H9 (cell line): ENCODE measurements around the gene PIP5KL1. TPM values are rescaled to one million over a fixed set of nuclear protein-coding genes. Genes with fewer than 3 reads are reported as not detected.

Experiments
- DNase-seq: peaks from one replicate; pipeline ENCODE4 v3.0.0-alpha.2; 2017
- H2AFZ ChIP-seq: one replicate; pipeline ENCODE4 v1.6.1; 2013; ENCODE audit warnings: mild to moderate bottlenecking, low read length, control low read depth, moderate library complexity
- H2AK5ac ChIP-seq: 2 replicates; pipeline ENCODE4 v1.6.1; 2013; ENCODE audit warnings: low read length, control low read depth, mixed read lengths; ENCODE audit not compliant: insufficient read length
- H2BK120ac ChIP-seq: one replicate; pipeline ENCODE4 v1.6.1; 2013; ENCODE audit warnings: low read depth, mild to moderate bottlenecking, low read length, control low read depth, inconsistent platforms; ENCODE audit not compliant: poor library complexity, severe bottlenecking
- H2BK12ac ChIP-seq: 2 replicates; pipeline ENCODE4 v1.6.1; 2013; ENCODE audit warnings: low read length, control low read depth, mixed read lengths, low read depth; ENCODE audit not compliant: insufficient read length
- H2BK15ac ChIP-seq: 2 replicates; pipeline ENCODE4 v1.6.1; 2013; ENCODE audit warnings: low read depth, low read length, control low read depth
- H2BK20ac ChIP-seq: one replicate; pipeline ENCODE4 v1.6.1; 2013; ENCODE audit warnings: low read depth, mild to moderate bottlenecking, low read length, control low read depth, inconsistent platforms; ENCODE audit not compliant: poor library complexity, severe bottlenecking
- H2BK5ac ChIP-seq: 2 replicates; pipeline ENCODE4 v1.6.1; 2013; ENCODE audit warnings: low read length, control low read depth, mixed read lengths; ENCODE audit not compliant: insufficient read length
- H3K14ac ChIP-seq: 2 replicates; pipeline ENCODE4 v1.6.1; 2013; ENCODE audit warnings: low read length, control low read depth; ENCODE audit not compliant: insufficient read depth
- H3K18ac ChIP-seq: 2 replicates; pipeline ENCODE4 v1.6.1; 2013; ENCODE audit warnings: low read depth, mild to moderate bottlenecking, mixed read lengths, low read length, control low read depth; ENCODE audit not compliant: insufficient read length
- H3K23ac ChIP-seq: 2 replicates; pipeline ENCODE4 v1.6.1; 2013; ENCODE audit warnings: low read length, control low read depth, mixed read lengths, low read depth; ENCODE audit not compliant: insufficient read length
- H3K23me2 ChIP-seq: 2 replicates; pipeline ENCODE4 v1.6.1; 2013; ENCODE audit warnings: low read depth, mild to moderate bottlenecking, mixed read lengths, low read length, control low read depth; ENCODE audit not compliant: insufficient read length, poor library complexity, severe bottlenecking
- H3K27ac ChIP-seq: 2 replicates; pipeline ENCODE4 v1.5.1; 2013; ENCODE audit warnings: low read length, control low read depth, mixed read lengths, low read depth; ENCODE audit not compliant: insufficient read length
- H3K27me3 ChIP-seq: 2 replicates; pipeline ENCODE4 v1.6.1; 2013; ENCODE audit warnings: low read length, control low read depth, inconsistent platforms; ENCODE audit not compliant: insufficient read depth
- H3K4ac ChIP-seq: 2 replicates; pipeline ENCODE4 v1.6.1; 2013; ENCODE audit warnings: low read depth, mild to moderate bottlenecking, control low read depth, inconsistent platforms, low read length, moderate library complexity
- H3K4me1 ChIP-seq: 2 replicates; pipeline ENCODE4 v1.6.1; 2013; ENCODE audit warnings: low read length, control low read depth, inconsistent platforms; ENCODE audit not compliant: insufficient read depth
- H3K4me2 ChIP-seq: 2 replicates; pipeline ENCODE4 v1.6.1; 2013; ENCODE audit warnings: low read length, control low read depth, mixed read lengths; ENCODE audit not compliant: insufficient read length, insufficient read depth
- H3K56ac ChIP-seq: 2 replicates; pipeline ENCODE4 v1.6.1; 2013; ENCODE audit warnings: low read depth, mild to moderate bottlenecking, mixed read lengths, low read length, control low read depth; ENCODE audit not compliant: insufficient read length
- H3K79me1 ChIP-seq: 2 replicates; pipeline ENCODE4 v1.6.1; 2013; ENCODE audit warnings: low read depth, mild to moderate bottlenecking, moderate library complexity, low read length, control low read depth, inconsistent platforms; ENCODE audit not compliant: insufficient read depth, poor library complexity, severe bottlenecking
- H3K79me2 ChIP-seq: 2 replicates; pipeline ENCODE4 v1.6.1; 2013; ENCODE audit warnings: low read length, control low read depth, inconsistent platforms; ENCODE audit not compliant: insufficient read depth
- H3K9ac ChIP-seq: 2 replicates; pipeline ENCODE4 v1.6.1; 2013; ENCODE audit warnings: low read length, control low read depth, mixed read lengths; ENCODE audit not compliant: insufficient read length; ENCODE audit errors: extremely low read depth
- H3K9me3 ChIP-seq: one replicate; pipeline ENCODE4 v1.6.1; 2013; ENCODE audit warnings: low read depth, low read length, inconsistent platforms; ENCODE audit not compliant: control insufficient read depth
- H3T11ph ChIP-seq: one replicate; pipeline ENCODE4 v1.6.1; 2013; ENCODE audit warnings: mild to moderate bottlenecking, low read length, control low read depth, inconsistent platforms
- H4K20me1 ChIP-seq: one replicate; pipeline ENCODE4 v1.6.1; 2013; ENCODE audit not compliant: control insufficient read depth, insufficient read length, insufficient read depth
- H4K5ac ChIP-seq: 2 replicates; pipeline ENCODE4 v1.6.1; 2013; ENCODE audit warnings: low read depth, mild to moderate bottlenecking, mixed read lengths, low read length, control low read depth; ENCODE audit not compliant: insufficient read length
- H4K8ac ChIP-seq: replicated peaks from 2 replicates; pipeline ENCODE4 v1.6.1; 2013; ENCODE audit warnings: low read length, control low read depth, mixed read lengths, low read depth; ENCODE audit not compliant: insufficient read length
- H4K91ac ChIP-seq: 2 replicates; pipeline ENCODE4 v1.6.1; 2013; ENCODE audit warnings: low read depth, mild to moderate bottlenecking, moderate library complexity, mixed read lengths, low read length, control low read depth; ENCODE audit not compliant: insufficient read length
- H3K27ac Mint-ChIP-seq, 3 experiments: 2 replicates in 2 of 3; 3 replicates in 1 of 3; pipeline ENCODE4 v1.8.0; 2020 to 2021; ENCODE audit warnings: mixed read lengths in 3 of 3, mild to moderate bottlenecking in 1 of 3, moderate library complexity in 1 of 3
- H3K27me3 Mint-ChIP-seq: 2 replicates; pipeline ENCODE4 v1.8.0; 2021; ENCODE audit warnings: low read depth, mild to moderate bottlenecking, moderate library complexity, mixed read lengths
- H3K36me3 Mint-ChIP-seq, 3 experiments: 2 replicates in 2 of 3; 3 replicates in 1 of 3; pipeline ENCODE4 v1.8.0; 2020 to 2021; ENCODE audit warnings: low read depth in 3 of 3, mixed read lengths in 3 of 3; ENCODE audit not compliant: insufficient read depth in 1 of 3
- H3K4me1 Mint-ChIP-seq, 2 experiments: 2 replicates each; pipeline ENCODE4 v1.8.0; 2020; ENCODE audit warnings: mixed read lengths in 2 of 2
- H3K4me3 Mint-ChIP-seq, 2 experiments: 2 replicates in 1 of 2; 3 replicates in 1 of 2; pipeline ENCODE4 v1.8.0; 2020 to 2021; ENCODE audit warnings: mild to moderate bottlenecking in 2 of 2, mixed read lengths in 2 of 2, moderate library complexity in 1 of 2
- H3K9me3 Mint-ChIP-seq, 2 experiments: 2 replicates in 1 of 2; 3 replicates in 1 of 2; pipeline ENCODE4 v1.8.0; 2020; ENCODE audit warnings: mild to moderate bottlenecking in 2 of 2, mixed read lengths in 2 of 2, moderate library complexity in 1 of 2
- WGBS: extraction: QIAGEN DNeasy Blood & Tissue Kit; methylation state at CpG from one replicate; pipeline ENCODE4 v1.1.7; 2013; ENCODE audit warnings: missing lambda C conversion rate, low lambda C conversion rate, mixed read lengths; ENCODE audit not compliant: insufficient read length; ENCODE audit errors: extremely low coverage; 5-methylcytosine and 5-hydroxymethylcytosine counted together
- total RNA-seq: library from RNA; stranded (reverse); gene quantifications from 2 replicates; pipeline ENCODE4 v1.2.1, GENCODE V29; 2021
- TF ChIP-seq, protein P1 (sequence below): fragments of 200-600 bp; sonication (generic); conservative IDR thresholded peaks from 3 replicates; pipeline ENCODE4 v1.8.0; 2021; ENCODE audit warnings: antibody characterized with exemption, mild to moderate bottlenecking

Gene PIP5KL1
- total RNA-seq, 1 experiment from 2014 or later, result 11.6 TPM

DNA sequence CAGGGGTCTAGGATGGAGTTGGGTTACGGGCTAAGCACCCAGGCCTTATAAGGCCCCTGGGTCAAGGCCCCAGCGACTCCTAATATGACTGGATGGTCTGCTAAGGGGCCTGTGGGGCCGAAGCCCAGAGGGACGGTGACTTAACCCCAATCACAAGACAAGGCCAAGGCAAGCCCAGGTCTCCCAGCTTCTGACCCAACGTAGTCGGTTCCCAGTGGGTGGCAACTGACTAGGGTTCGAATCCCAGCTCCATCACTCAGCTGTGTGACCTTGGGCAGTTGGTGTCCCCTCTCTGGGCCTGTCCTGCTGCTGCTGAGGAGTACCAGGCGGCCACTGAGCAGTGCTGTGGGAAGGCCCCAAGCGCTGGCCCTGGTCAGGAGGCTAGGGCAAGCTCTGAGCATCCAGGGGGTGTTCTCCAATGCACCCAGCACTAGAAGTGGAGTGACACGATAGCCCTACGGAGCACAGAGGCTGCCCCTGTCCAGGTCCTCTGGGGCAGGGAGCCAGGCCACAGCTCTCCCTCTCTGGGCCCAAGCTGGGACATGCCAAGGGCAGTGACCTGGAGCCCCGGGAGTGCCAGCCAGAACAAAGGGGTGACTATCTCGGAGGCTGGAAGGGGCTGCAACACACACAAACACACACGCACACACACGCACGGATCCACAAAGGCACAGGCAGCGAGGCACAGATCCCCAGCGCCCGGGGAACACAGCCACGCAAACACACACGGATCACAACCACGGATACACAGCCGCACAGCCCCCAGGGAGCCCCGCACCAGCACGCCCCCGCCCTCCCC is 53.6 kb downstream of the PIP5KL1 start:
- Histone ChIP-seq H4K91ac (no peak overlapping the region), H4K5ac (no peak overlapping the region), H3K18ac (no peak overlapping the region), H3K79me1 (no peaks in the 10 kb centered on the region), H3K79me2 (no peaks in the 10 kb centered on the region), H3K9me3 (no peaks in the 10 kb centered on the region), H3K56ac (no peak overlapping the region), H2AFZ (no peak overlapping the region), H2BK120ac (no peak overlapping the region), H3K4me2 (peak overlapping the region; percentile 91), H3K9ac (no peak overlapping the region), H4K20me1 (no peaks in the 10 kb centered on the region), H2BK20ac (no peak overlapping the region), H3K27ac (no peak overlapping the region), H3K14ac (peak overlapping the region; percentile 58; the same call in 1 of the 2 replicates), H3K23me2 (peaks cover 12% of the 10 kb centered on the region), H2AK5ac (no peak overlapping the region), H3K27me3 (no peaks in the 10 kb centered on the region), H4K8ac (no peak overlapping the region), H3T11ph (no peak overlapping the region), H3K23ac (no peak overlapping the region), H2BK5ac (no peak overlapping the region), H2BK12ac (no peak overlapping the region), H3K4ac (no peak overlapping the region), H2BK15ac (no peak overlapping the region), H3K4me1 (no peaks in the 10 kb centered on the region)
- WGBS, result no CpG with 5 or more reads among the region's 26 CpGs
- peak overlapping the region; percentile 77 to 89 for H3K4me3 Mint-ChIP-seq
- no peaks in the 10 kb centered on the region for H3K9me3 Mint-ChIP-seq
- H3K27me3 Mint-ChIP-seq, result no peaks in the 10 kb centered on the region; the same call in 1 of the 2 replicates
- H3K36me3 Mint-ChIP-seq, result peaks cover 0 to under 1% (median 0%) of the 10 kb centered on the region in 3 experiments; a peak in 2 of 7 replicates
- TF ChIP-seq, protein P1, sequence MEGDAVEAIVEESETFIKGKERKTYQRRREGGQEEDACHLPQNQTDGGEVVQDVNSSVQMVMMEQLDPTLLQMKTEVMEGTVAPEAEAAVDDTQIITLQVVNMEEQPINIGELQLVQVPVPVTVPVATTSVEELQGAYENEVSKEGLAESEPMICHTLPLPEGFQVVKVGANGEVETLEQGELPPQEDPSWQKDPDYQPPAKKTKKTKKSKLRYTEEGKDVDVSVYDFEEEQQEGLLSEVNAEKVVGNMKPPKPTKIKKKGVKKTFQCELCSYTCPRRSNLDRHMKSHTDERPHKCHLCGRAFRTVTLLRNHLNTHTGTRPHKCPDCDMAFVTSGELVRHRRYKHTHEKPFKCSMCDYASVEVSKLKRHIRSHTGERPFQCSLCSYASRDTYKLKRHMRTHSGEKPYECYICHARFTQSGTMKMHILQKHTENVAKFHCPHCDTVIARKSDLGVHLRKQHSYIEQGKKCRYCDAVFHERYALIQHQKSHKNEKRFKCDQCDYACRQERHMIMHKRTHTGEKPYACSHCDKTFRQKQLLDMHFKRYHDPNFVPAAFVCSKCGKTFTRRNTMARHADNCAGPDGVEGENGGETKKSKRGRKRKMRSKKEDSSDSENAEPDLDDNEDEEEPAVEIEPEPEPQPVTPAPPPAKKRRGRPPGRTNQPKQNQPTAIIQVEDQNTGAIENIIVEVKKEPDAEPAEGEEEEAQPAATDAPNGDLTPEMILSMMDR, result no peak
- H3K27ac Mint-ChIP-seq, result no peak overlapping the region
- no peak for DNase-seq
- H3K4me1 Mint-ChIP-seq, result peaks cover 2 to 17% of the 10 kb centered on the region in 2 experiments; a peak in 3 of 4 replicates
